HepG2 (cell line): ENCODE results near the gene CHN2. TPM values are rescaled to one million over a fixed set of nuclear protein-coding genes. Genes with fewer than 3 reads are reported as not detected.
A peak's percentile ranks its signal among the peaks of the same experiment; 100 is the strongest.

Experiments used
- ATF5 ChIP-seq: sonication (generic); formaldehyde crosslinking; IDR thresholded peaks from 2 replicates; pipeline ENCODE4 v1.4.0; 2020; ENCODE audit warnings: mild to moderate bottlenecking, low read depth, missing genetic modification reagents
- EP300 ChIP-seq, 3 experiments: sonication (generic) in 1 of 3; formaldehyde crosslinking in 1 of 3; IDR thresholded peaks; 2 replicates each; pipeline versions ENCODE4 v1.5.1 to v1.6.1; 2011 to 2020; ENCODE audit warnings: low read depth in 2 of 3, low read length in 2 of 3, borderline replicate concordance in 1 of 3, improper control_type of control experiment in 1 of 3, mild to moderate bottlenecking in 1 of 3, missing genetic modification reagents in 1 of 3, moderate library complexity in 1 of 3
- GTF3A ChIP-seq: sonication (generic); formaldehyde crosslinking; conservative IDR thresholded peaks from 2 replicates; pipeline ENCODE4 v1.4.0; 2020; ENCODE audit warnings: mild to moderate bottlenecking, missing genetic modification reagents
- ISX ChIP-seq: sonication (generic); formaldehyde crosslinking; conservative IDR thresholded peaks from 2 replicates; pipeline ENCODE4 v1.5.0; 2020; ENCODE audit warnings: missing genetic modification reagents
- MAFF ChIP-seq: IDR thresholded peaks from 2 replicates; pipeline ENCODE4 v1.6.1; 2011; ENCODE audit warnings: low read depth, low read length, improper control_type of control experiment
- MEF2D ChIP-seq: sonication (generic); formaldehyde crosslinking; IDR thresholded peaks from 2 replicates; pipeline ENCODE4 v1.5.1; 2020; ENCODE audit warnings: mild to moderate bottlenecking, missing genetic modification reagents
- MLXIP ChIP-seq: sonication (generic); formaldehyde crosslinking; IDR thresholded peaks from 2 replicates; pipeline ENCODE4 v1.9.0; 2021; ENCODE audit warnings: missing genetic modification reagents, borderline replicate concordance
- NR2F1 ChIP-seq, 2 experiments: fragments of 450-650 bp in 1 of 2; formaldehyde crosslinking in 1 of 2; IDR thresholded peaks; 2 replicates each; pipeline versions ENCODE4 v1.5.0 to v1.6.1; 2016 to 2020; ENCODE audit warnings: mild to moderate bottlenecking in 1 of 2, missing compliant biosample characterization in 1 of 2, missing genetic modification reagents in 1 of 2, moderate library complexity in 1 of 2
- U2AF2 ChIP-seq: fragments of 200-400 bp; formaldehyde crosslinking; IDR thresholded peaks from 2 replicates; pipeline ENCODE4 v1.6.1; 2017; ENCODE audit warnings: low read depth, mild to moderate bottlenecking, low read length
- ZFY ChIP-seq: sonication (generic); formaldehyde crosslinking; IDR thresholded peaks from 2 replicates; pipeline ENCODE4 v1.4.0; 2020; ENCODE audit warnings: missing genetic modification reagents
- ZGPAT ChIP-seq: IDR thresholded peaks from 2 replicates; pipeline ENCODE4 v1.6.1; 2016; ENCODE audit warnings: mild to moderate bottlenecking
- ZNF256 ChIP-seq: sonication (generic); formaldehyde crosslinking; conservative IDR thresholded peaks from 2 replicates; pipeline ENCODE4 v1.4.0; 2020; ENCODE audit warnings: missing genetic modification reagents
- ZNF331 ChIP-seq: sonication (generic); formaldehyde crosslinking; IDR thresholded peaks from 2 replicates; pipeline ENCODE4 v1.4.0; 2020; ENCODE audit warnings: missing genetic modification reagents
- ZNF550 ChIP-seq: sonication (generic); formaldehyde crosslinking; IDR thresholded peaks from 2 replicates; pipeline ENCODE4 v1.4.0; 2020; ENCODE audit warnings: mild to moderate bottlenecking, missing genetic modification reagents, borderline replicate concordance
- ZNF777 ChIP-seq: sonication (generic); formaldehyde crosslinking; IDR thresholded peaks from 2 replicates; pipeline ENCODE4 v1.4.0; 2020; ENCODE audit warnings: missing genetic modification reagents
- ZNF788 ChIP-seq: sonication (generic); formaldehyde crosslinking; IDR thresholded peaks from 2 replicates; pipeline ENCODE4 v1.5.0; 2020; ENCODE audit warnings: mild to moderate bottlenecking, missing genetic modification reagents, borderline replicate concordance
- polyA plus RNA-seq, 8 experiments: library from polyadenylated mRNA; depleted of rRNA in 3 of 8; stranded (reverse) in 7 of 8; unstranded in 1 of 8; fragments of >200 nt; fragmentation: Illumina TruSeq in 4 of 8; extraction: Trizol in 4 of 8; gene quantifications; 2 replicates each; pipeline versions ENCODE4 v1.2.1 to v1.2.3, GENCODE V29; 2011 to 2016; ENCODE audit warnings: low read depth in 4 of 8, missing spikeins in 1 of 8, mixed read lengths in 1 of 8; ENCODE audit not compliant: insufficient read depth in 1 of 8
- total RNA-seq, 5 experiments: library from RNA; depleted of rRNA; stranded (reverse); fragments of >200 nt; fragmentation: Illumina TruSeq; extraction: Trizol; gene quantifications; 2 replicates each; pipeline ENCODE4 v1.2.3, GENCODE V29; 2016; ENCODE audit warnings: low read depth in 1 of 5
- TF ChIP-seq, protein P1 (sequence below): sonication (generic); formaldehyde crosslinking; IDR thresholded peaks from 2 replicates; pipeline ENCODE4 v1.4.0; 2020; ENCODE audit warnings: mild to moderate bottlenecking, missing genetic modification reagents
- TF ChIP-seq, protein P2 (sequence below): sonication (generic); formaldehyde crosslinking; IDR thresholded peaks from 2 replicates; pipeline ENCODE4 v1.4.0; 2020; ENCODE audit warnings: missing genetic modification reagents

Gene CHN2
- total and polyA plus RNA-seq, 2 of the 13 experiments (the other 11 are each of a cell fraction or from before 2014, with no cell fraction given): 23.5 to 30.5 TPM

- TF ChIP-seq, protein P1, sequence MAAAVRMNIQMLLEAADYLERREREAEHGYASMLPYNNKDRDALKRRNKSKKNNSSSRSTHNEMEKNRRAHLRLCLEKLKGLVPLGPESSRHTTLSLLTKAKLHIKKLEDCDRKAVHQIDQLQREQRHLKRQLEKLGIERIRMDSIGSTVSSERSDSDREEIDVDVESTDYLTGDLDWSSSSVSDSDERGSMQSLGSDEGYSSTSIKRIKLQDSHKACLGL (CRISPR knock-in tag): no peak
- TF ChIP-seq MEF2D (no peak), ZNF777 (CRISPR knock-in tag) (no peak), ZNF256 (CRISPR knock-in tag) (no peak), MAFF (no peak), EP300 (IDR thresholded peaks at IDR 0.05; ENCODE audit: low read depth in 2 of 2, low read length in 2 of 2) (no peak), EP300 (CRISPR knock-in tag; IDR thresholded peaks at IDR 0.05; ENCODE audit: borderline replicate concordance) (no peak; the same call in 1 of the 2 replicates), ZNF550 (CRISPR knock-in tag) (no peak), MLXIP (CRISPR knock-in tag) (no peak), GTF3A (CRISPR knock-in tag) (no peak), ATF5 (no peak), ZNF788 (CRISPR knock-in tag) (no peak), ZNF331 (CRISPR knock-in tag) (0 out of 2 replicates have a peak, but pooled peaks have one; percentile 17), U2AF2 (no peak), ISX (CRISPR knock-in tag) (no peak), ZGPAT (CRISPR knock-in tag) (peak; percentile 59), NR2F1 (CRISPR knock-in tag; IDR thresholded peaks at IDR 0.05) (peak; percentile 14 to 83; a peak in 3 of 4 replicates), ZFY (CRISPR knock-in tag) (0 out of 2 replicates have a peak, but pooled peaks have one; percentile 16)
- TF ChIP-seq, protein P2, sequence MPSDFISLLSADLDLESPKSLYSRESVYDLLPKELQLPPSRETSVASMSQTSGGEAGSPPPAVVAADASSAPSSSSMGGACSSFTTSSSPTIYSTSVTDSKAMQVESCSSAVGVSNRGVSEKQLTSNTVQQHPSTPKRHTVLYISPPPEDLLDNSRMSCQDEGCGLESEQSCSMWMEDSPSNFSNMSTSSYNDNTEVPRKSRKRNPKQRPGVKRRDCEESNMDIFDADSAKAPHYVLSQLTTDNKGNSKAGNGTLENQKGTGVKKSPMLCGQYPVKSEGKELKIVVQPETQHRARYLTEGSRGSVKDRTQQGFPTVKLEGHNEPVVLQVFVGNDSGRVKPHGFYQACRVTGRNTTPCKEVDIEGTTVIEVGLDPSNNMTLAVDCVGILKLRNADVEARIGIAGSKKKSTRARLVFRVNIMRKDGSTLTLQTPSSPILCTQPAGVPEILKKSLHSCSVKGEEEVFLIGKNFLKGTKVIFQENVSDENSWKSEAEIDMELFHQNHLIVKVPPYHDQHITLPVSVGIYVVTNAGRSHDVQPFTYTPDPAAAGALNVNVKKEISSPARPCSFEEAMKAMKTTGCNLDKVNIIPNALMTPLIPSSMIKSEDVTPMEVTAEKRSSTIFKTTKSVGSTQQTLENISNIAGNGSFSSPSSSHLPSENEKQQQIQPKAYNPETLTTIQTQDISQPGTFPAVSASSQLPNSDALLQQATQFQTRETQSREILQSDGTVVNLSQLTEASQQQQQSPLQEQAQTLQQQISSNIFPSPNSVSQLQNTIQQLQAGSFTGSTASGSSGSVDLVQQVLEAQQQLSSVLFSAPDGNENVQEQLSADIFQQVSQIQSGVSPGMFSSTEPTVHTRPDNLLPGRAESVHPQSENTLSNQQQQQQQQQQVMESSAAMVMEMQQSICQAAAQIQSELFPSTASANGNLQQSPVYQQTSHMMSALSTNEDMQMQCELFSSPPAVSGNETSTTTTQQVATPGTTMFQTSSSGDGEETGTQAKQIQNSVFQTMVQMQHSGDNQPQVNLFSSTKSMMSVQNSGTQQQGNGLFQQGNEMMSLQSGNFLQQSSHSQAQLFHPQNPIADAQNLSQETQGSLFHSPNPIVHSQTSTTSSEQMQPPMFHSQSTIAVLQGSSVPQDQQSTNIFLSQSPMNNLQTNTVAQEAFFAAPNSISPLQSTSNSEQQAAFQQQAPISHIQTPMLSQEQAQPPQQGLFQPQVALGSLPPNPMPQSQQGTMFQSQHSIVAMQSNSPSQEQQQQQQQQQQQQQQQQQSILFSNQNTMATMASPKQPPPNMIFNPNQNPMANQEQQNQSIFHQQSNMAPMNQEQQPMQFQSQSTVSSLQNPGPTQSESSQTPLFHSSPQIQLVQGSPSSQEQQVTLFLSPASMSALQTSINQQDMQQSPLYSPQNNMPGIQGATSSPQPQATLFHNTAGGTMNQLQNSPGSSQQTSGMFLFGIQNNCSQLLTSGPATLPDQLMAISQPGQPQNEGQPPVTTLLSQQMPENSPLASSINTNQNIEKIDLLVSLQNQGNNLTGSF (CRISPR knock-in tag): no peak
Observed at GRCh38 chr7:29449569-29450260, 255.1 kb downstream of the CHN2 start (continued).
